Liver (tissue), 9 donors: ENCODE data around the gene RFFL. TPM values are rescaled to one million over a fixed set of nuclear protein-coding genes. Genes with fewer than 3 reads are reported as not detected.

Experiments used
- DNase-seq: peaks from one replicate; pipeline ENCODE4 v3.0.0-alpha.2; 2017; ENCODE audit warnings: low spot score
- H3K27ac ChIP-seq, 2 donors: one replicate each; pipeline ENCODE4 v1.7.0; 2013; ENCODE audit warnings: inconsistent platforms in 2 of 2, low read length in 2 of 2, control low read depth in 1 of 2, low read depth in 1 of 2, mild to moderate bottlenecking in 1 of 2
- H3K27me3 ChIP-seq, 4 donors: one replicate each; pipeline versions ENCODE4 v1.6.1 to v1.7.0; 2013; ENCODE audit warnings: low read length in 3 of 4, inconsistent platforms in 1 of 4, mild to moderate bottlenecking in 1 of 4, moderate library complexity in 1 of 4; ENCODE audit not compliant: control insufficient read depth in 4 of 4, insufficient read depth in 4 of 4
- H3K36me3 ChIP-seq, 4 donors: one replicate each; pipeline versions ENCODE4 v1.6.1 to v1.7.0; 2013; ENCODE audit warnings: low read length in 3 of 4, mild to moderate bottlenecking in 3 of 4, low read depth in 1 of 4, moderate library complexity in 1 of 4; ENCODE audit not compliant: control insufficient read depth in 4 of 4, insufficient read depth in 3 of 4
- H3K4me1 ChIP-seq, 4 donors: one replicate each; pipeline versions ENCODE4 v1.6.1 to v1.7.0; 2013; ENCODE audit warnings: low read length in 3 of 4, mild to moderate bottlenecking in 3 of 4, moderate library complexity in 1 of 4; ENCODE audit not compliant: control insufficient read depth in 4 of 4, insufficient read depth in 4 of 4
- H3K4me3 ChIP-seq, 3 donors: one replicate each; pipeline versions ENCODE4 v1.6.1 to v1.7.0; 2013; ENCODE audit warnings: low read length in 3 of 3, control low read depth in 1 of 3, low read depth in 1 of 3, mild to moderate bottlenecking in 1 of 3
- H3K9ac ChIP-seq, 2 donors: one replicate each; pipeline ENCODE4 v1.7.0; 2013; ENCODE audit warnings: low read length in 2 of 2, mild to moderate bottlenecking in 2 of 2, moderate library complexity in 2 of 2, control low read depth in 1 of 2, low read depth in 1 of 2
- H3K9me3 ChIP-seq, 4 donors: one replicate each; pipeline versions ENCODE4 v1.6.1 to v1.7.0; 2013; ENCODE audit warnings: low read length in 3 of 4; ENCODE audit not compliant: control insufficient read depth in 4 of 4
- ATF3 ChIP-seq: IDR thresholded peaks from 2 replicates; pipeline ENCODE4 v1.6.1; 2016; ENCODE audit warnings: antibody characterized with exemption
- CTCF ChIP-seq: fragments of 150-350 bp; IDR thresholded peaks from 2 replicates; pipeline ENCODE4 v1.5.1; 2017; ENCODE audit warnings: improper control_type of control experiment, low read depth, low read length; ENCODE audit not compliant: missing input control
- EGR1 ChIP-seq, 2 donors: IDR thresholded peaks; 2 replicates each; pipeline ENCODE4 v1.6.1; 2016 to 2018; ENCODE audit warnings: antibody characterized with exemption in 2 of 2, low read depth in 2 of 2
- FOXA1 ChIP-seq: IDR thresholded peaks from 2 replicates; pipeline ENCODE4 v1.6.1; 2016; ENCODE audit warnings: antibody characterized with exemption
- FOXA2 ChIP-seq: IDR thresholded peaks from 2 replicates; pipeline ENCODE4 v1.6.1; 2016; ENCODE audit warnings: antibody characterized with exemption
- GABPA ChIP-seq, 2 donors: IDR thresholded peaks in 1 of 2; conservative IDR thresholded peaks in 1 of 2; 2 replicates each; pipeline ENCODE4 v1.6.1; 2016; ENCODE audit warnings: antibody characterized with exemption in 2 of 2, mild to moderate bottlenecking in 1 of 2, moderate library complexity in 1 of 2
- HNF4A ChIP-seq, 2 donors: conservative IDR thresholded peaks; 2 replicates each; pipeline ENCODE4 v1.6.1; 2016; ENCODE audit warnings: antibody characterized with exemption in 2 of 2, mild to moderate bottlenecking in 2 of 2
- HNF4G ChIP-seq: IDR thresholded peaks from 2 replicates; pipeline ENCODE4 v1.6.1; 2016; ENCODE audit warnings: antibody characterized with exemption
- MAX ChIP-seq: IDR thresholded peaks from 2 replicates; pipeline ENCODE4 v1.6.1; 2016; ENCODE audit warnings: antibody characterized with exemption
- NR2F2 ChIP-seq: IDR thresholded peaks from 2 replicates; pipeline ENCODE4 v1.6.1; 2016; ENCODE audit warnings: antibody characterized with exemption
- REST ChIP-seq: IDR thresholded peaks from 2 replicates; pipeline ENCODE4 v1.6.1; 2016; ENCODE audit warnings: antibody characterized with exemption, mild to moderate bottlenecking
- TAF1 ChIP-seq: conservative IDR thresholded peaks from 2 replicates; pipeline ENCODE4 v1.6.1; 2016; ENCODE audit warnings: antibody characterized with exemption, mild to moderate bottlenecking
- YY1 ChIP-seq: IDR thresholded peaks from 2 replicates; pipeline ENCODE4 v1.6.1; 2016; ENCODE audit warnings: antibody characterized with exemption, mild to moderate bottlenecking
- ZBTB33 ChIP-seq: IDR thresholded peaks from 2 replicates; pipeline ENCODE4 v1.6.1; 2016; ENCODE audit warnings: antibody characterized with exemption
- whole genome bisulfite sequencing: extraction: QIAGEN DNeasy Blood & Tissue Kit; methylation state at CpG from one replicate; pipeline ENCODE4 v1.1.7; 2013; 5-methylcytosine and 5-hydroxymethylcytosine counted together
- polyA plus RNA-seq, 2 donors: library from polyadenylated mRNA; stranded (reverse) in 1 of 2; unstranded in 1 of 2; fragments of 200-250 nt in 1 of 2; fragments of >200 nt in 1 of 2; fragmentation: Nextera tagmentation in 1 of 2; extraction: Ambion mirVana in 1 of 2; gene quantifications; one replicate each; pipeline versions ENCODE4 v1.2.1 to v1.2.3, GENCODE V29; 2013 to 2015
- total RNA-seq, 2 donors: library from RNA; depleted of rRNA; stranded (reverse); fragments of >200 nt; gene quantifications; one replicate each; pipeline ENCODE4 v1.2.3, GENCODE V29; 2014
- donor health status: healthy.
- donor health status: healthy.
- donor health status: healthy.
- donor health status: healthy.
- donor health status: healthy.

Gene RFFL
- total and polyA plus RNA-seq, 4 donors: 15.9 to 28.0 (median 22.0) TPM

- Histone ChIP-seq H3K4me3 (no peak overlapping the region), H3K36me3 (peaks cover 0 to 12% (median 5%) of the 10 kb centered on the region in 4 donors), H3K27me3 (no peaks in the 10 kb centered on the region), H3K9ac (no peak overlapping the region), H3K27ac (no peak overlapping the region), H3K4me1 (no peaks in the 10 kb centered on the region), H3K9me3 (no peaks in the 10 kb centered on the region)
- 95% methylated on average over 4 of the region's 4 CpGs for WGBS
- DNase-seq: no peak
- TF ChIP-seq NR2F2 (no peak), REST (no peak), FOXA1 (no peak)
Measured at GRCh38 chr17:35003778-35004177, 59.7 kb downstream of the RFFL start.

- no peak overlapping the region for H3K9ac ChIP-seq
- peaks cover 0 to 12% (median 2%) of the 10 kb centered on the region in 4 donors for H3K36me3 ChIP-seq
- no peak overlapping the region for H3K27ac ChIP-seq
- H3K27me3 ChIP-seq: no peaks in the 10 kb centered on the region
- no peak overlapping the region for H3K4me3 ChIP-seq
- no peak for TF ChIP-seq HNF4G
- no peak for TF ChIP-seq ATF3
- TF ChIP-seq NR2F2: no peak
- TF ChIP-seq EGR1 (IDR thresholded peaks at IDR 0.05; ENCODE audit: low read depth in 2 of 2): no peak
- TF ChIP-seq YY1: no peak
- TF ChIP-seq GABPA (IDR thresholded peaks at IDR 0.05 in 1 of 2, conservative IDR thresholded peaks at IDR 0.05 in 1 of 2): no peak
- no peak for TF ChIP-seq TAF1
- TF ChIP-seq CTCF: no peak
- no peak for TF ChIP-seq HNF4A (conservative IDR thresholded peaks at IDR 0.05)
- no peak for TF ChIP-seq REST
- no peak for TF ChIP-seq MAX
- no peak for TF ChIP-seq FOXA2
- TF ChIP-seq ZBTB33: no peak
- no peaks in the 10 kb centered on the region for H3K9me3 ChIP-seq
- WGBS: 87% methylated on average over 15 of the region's 15 CpGs
- H3K4me1 ChIP-seq: no peaks in the 10 kb centered on the region
- no peak for DNase-seq
Measured at GRCh38 chr17:35002876-35003551, 60.5 kb downstream of the RFFL start.
